Tibial nerve (tissue), 4 donors: Measurements from ENCODE around the gene DGKI. TPM values are rescaled to one million over a fixed set of nuclear protein-coding genes. Genes with fewer than 3 reads are reported as not detected.
A peak's percentile ranks its signal among the peaks of the same experiment; 100 is the strongest.

Experiments used
- DNase-seq, 2 donors: peaks; one replicate each; pipeline ENCODE4 v3.0.0-alpha.2; 2019; ENCODE audit warnings: low spot score in 2 of 2
- H3K27ac ChIP-seq, 4 donors: fragments of 200-600 bp; sonication (generic) in 3 of 4; one replicate each; pipeline ENCODE4 v1.5.1; 2017 to 2019; ENCODE audit warnings: mild to moderate bottlenecking in 1 of 4
- H3K27me3 ChIP-seq, 2 donors: fragments of 200-600 bp; sonication (generic) in 1 of 2; one replicate each; pipeline versions ENCODE4 v1.5.1 to v1.6.0; 2017 to 2019
- H3K36me3 ChIP-seq, 3 donors: fragments of 200-600 bp; sonication (generic); one replicate each; pipeline ENCODE4 v1.5.1; 2018 to 2019
- H3K4me1 ChIP-seq, 4 donors: fragments of 200-600 bp; sonication (generic) in 3 of 4; one replicate each; pipeline ENCODE4 v1.5.1; 2017 to 2019
- H3K4me3 ChIP-seq, 4 donors: fragments of 200-600 bp; sonication (generic) in 3 of 4; one replicate each; pipeline ENCODE4 v1.5.1; 2017 to 2019; ENCODE audit warnings: mild to moderate bottlenecking in 1 of 4, moderate library complexity in 1 of 4
- H3K9me3 ChIP-seq, 4 donors: fragments of 200-600 bp; sonication (generic) in 3 of 4; one replicate each; pipeline ENCODE4 v1.5.1; 2017 to 2019
- CTCF ChIP-seq, 5 experiments: fragments of 200-600 bp in 3 of 5; fragments of 450-650 bp in 2 of 5; sonication (generic) in 3 of 5; IDR thresholded peaks; one replicate each; pipeline ENCODE4 v1.5.1; 2016 to 2019; ENCODE audit warnings: antibody characterized with exemption in 5 of 5, mild to moderate bottlenecking in 3 of 5, moderate library complexity in 2 of 5
- EP300 ChIP-seq, 2 donors: sonication (generic); formaldehyde crosslinking; IDR thresholded peaks; one replicate each; pipeline ENCODE4 v1.6.1; 2017; ENCODE audit warnings: antibody characterized with exemption in 2 of 2, mild to moderate bottlenecking in 1 of 2
- POLR2A ChIP-seq, 2 donors: fragments of 450-650 bp; IDR thresholded peaks; one replicate each; pipeline ENCODE4 v1.6.1; 2017; ENCODE audit warnings: antibody characterized with exemption in 2 of 2, mild to moderate bottlenecking in 2 of 2, moderate library complexity in 2 of 2
- WGBS, 2 donors: methylation state at CpG; one replicate each; pipeline ENCODE4 v1.1.5; 2018; 5-methylcytosine and 5-hydroxymethylcytosine counted together
- total RNA-seq, 4 donors: library from RNA; depleted of rRNA; stranded (reverse); fragments of >200 nt; gene quantifications; one replicate each; pipeline ENCODE4 v1.1.0, GENCODE V29; 2016

The DGKI gene
- total RNA-seq, 4 donors from 2014 or later = 0.21 to 2.7 (median 1.7) TPM

- no peak for DNase-seq
- Histone ChIP-seq H3K27me3 (no peaks in the 10 kb centered on the region), H3K4me1 (peaks cover 0 to 23% (median 6%) of the 10 kb centered on the region in 4 donors), H3K9me3 (no peaks in the 10 kb centered on the region), H3K36me3 (no peaks in the 10 kb centered on the region), H3K4me3 (no peak overlapping the region), H3K27ac (no peak overlapping the region)
- TF ChIP-seq POLR2A (IDR thresholded peaks at IDR 0.05) (no peak), CTCF (IDR thresholded peaks at IDR 0.05) (no peak), EP300 (IDR thresholded peaks at IDR 0.05) (no peak)
- WGBS, 2 donors = 74 to 75% methylated on average over 2 of the region's 2 CpGs
Observed at GRCh38 chr7:137351941-137352340, 494.8 kb downstream of the DGKI start.

DNA sequence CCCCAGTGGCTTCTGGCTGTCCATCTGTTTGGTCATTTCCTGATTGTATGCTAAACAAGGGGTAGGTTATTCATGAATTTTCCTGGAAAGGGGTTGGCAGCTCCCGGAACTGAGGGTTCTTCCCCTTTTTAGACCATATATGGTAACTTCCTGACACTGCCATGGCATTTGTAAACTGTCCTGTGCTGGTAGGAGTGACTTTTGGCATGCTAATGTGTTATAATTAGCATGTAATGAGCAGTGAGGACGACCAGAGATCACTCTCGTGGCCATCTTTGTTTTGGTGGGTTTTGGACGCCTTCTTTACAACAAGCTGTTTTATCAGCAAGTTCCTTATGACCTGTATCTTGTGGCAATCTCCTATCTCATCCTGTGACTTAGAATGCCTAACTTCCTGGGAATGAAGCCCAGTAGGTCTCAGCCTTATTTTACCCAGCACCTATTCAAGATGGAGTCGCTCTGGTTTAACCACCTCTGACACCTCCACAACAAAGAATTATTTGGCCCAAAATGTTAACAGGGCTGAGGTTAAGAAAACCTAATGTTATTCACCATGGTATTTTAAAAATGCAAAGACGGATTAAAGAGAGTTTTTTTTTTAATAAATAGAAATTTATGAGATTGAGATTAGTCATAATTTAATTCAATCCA lies 500.9 kb downstream of the DGKI start:
- Histone ChIP-seq H3K27me3 (no peaks in the 10 kb centered on the region), H3K4me1 (peaks cover 0 to 20% (median 0%) of the 10 kb centered on the region in 4 donors), H3K9me3 (no peaks in the 10 kb centered on the region), H3K4me3 (no peak overlapping the region), H3K36me3 (no peaks in the 10 kb centered on the region), H3K27ac (no peak overlapping the region)
- DNase-seq = no peak
- 73 to 75% methylated on average over 6 of the region's 6 CpGs for WGBS, 2 donors
- no peak for TF ChIP-seq EP300 (IDR thresholded peaks at IDR 0.05)
- TF ChIP-seq CTCF (IDR thresholded peaks at IDR 0.05) = no peak
- TF ChIP-seq POLR2A (IDR thresholded peaks at IDR 0.05) = no peak

- H3K36me3 ChIP-seq = no peaks in the 10 kb centered on the region
- H3K4me1 ChIP-seq = peaks cover 0 to 33% (median 0%) of the 10 kb centered on the region in 4 donors
- peak within 1 kb of the TSS in 2 of 4 donors; percentile 71 to 75 for H3K27ac ChIP-seq
- H3K4me3 ChIP-seq = peak within 1 kb of the TSS; percentile 27 to 50 (median 43)
- 1% methylated on average over 23 of the region's 23 CpGs for WGBS, 2 donors
- H3K9me3 ChIP-seq = no peaks in the 10 kb centered on the region
- no peaks in the 10 kb centered on the region for H3K27me3 ChIP-seq
- peak in 1 of 2 donors; percentile 38 for TF ChIP-seq EP300 (IDR thresholded peaks at IDR 0.05)
- no peak for TF ChIP-seq POLR2A (IDR thresholded peaks at IDR 0.05)
- no peak for DNase-seq
Observed at GRCh38 chr7:137343281-137343841, 503.4 kb downstream of the DGKI start, which contains the start of gene PTN. PTN (minus strand) TSS chr7:137343733; CDS start chr7:137254973, 88,760 bp downstream.

DNA sequence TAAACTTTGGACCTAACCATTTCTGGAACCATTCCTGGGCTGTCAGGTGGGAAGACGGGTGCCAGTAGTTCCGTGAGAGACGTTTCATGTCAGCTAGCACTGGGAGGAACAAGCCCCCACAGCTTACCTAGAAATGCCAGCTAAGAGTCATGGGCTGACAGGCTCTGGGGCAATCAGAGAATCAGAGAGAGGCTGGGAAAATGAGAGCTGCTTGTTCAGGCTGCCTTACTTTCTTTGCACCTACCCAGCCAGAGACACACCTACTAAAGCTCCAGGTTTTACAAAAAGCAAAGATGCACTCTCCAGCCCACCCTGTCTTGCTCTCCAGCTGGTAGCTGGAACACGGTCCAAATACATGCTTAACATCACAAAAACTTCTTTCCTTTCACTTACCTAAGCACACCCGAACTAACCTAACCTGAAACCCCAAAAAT lies 503.9 kb downstream of the DGKI start:
- Histone ChIP-seq H3K27me3 (no peaks in the 10 kb centered on the region), H3K4me1 (peaks cover 0 to 33% (median 0%) of the 10 kb centered on the region in 4 donors), H3K27ac (peak overlapping the region in 2 of 4 donors; percentile 71 to 75), H3K4me3 (peak overlapping the region; percentile 27 to 50 (median 43)), H3K9me3 (no peaks in the 10 kb centered on the region), H3K36me3 (no peaks in the 10 kb centered on the region)
- TF ChIP-seq POLR2A (IDR thresholded peaks at IDR 0.05) (no peak), CTCF (IDR thresholded peaks at IDR 0.05) (no peak), EP300 (IDR thresholded peaks at IDR 0.05) (no peak)
- no peak for DNase-seq
- WGBS, 2 donors = 26% methylated on average over 5 of the region's 5 CpGs

DNA sequence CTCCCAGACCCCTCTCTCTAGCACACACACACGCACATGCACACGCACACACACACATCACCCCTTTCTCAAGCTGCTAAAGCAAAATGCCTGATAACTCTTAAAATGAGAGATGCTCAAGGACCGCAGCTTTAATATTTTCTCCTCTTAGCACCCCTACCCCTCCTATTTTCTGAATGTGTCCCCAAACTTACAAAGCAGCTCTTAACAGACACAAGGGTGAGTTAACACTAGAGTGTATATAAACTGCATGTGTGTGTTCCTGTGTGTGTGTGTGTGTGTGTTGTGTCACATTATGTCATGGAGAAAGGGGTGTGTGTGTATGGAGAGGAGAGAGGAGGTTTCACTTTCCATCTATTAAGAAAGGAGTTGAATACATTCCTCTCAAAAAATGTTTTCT lies 504.5 kb downstream of the DGKI start:
- peaks cover 0 to 33% (median 0%) of the 10 kb centered on the region in 4 donors for H3K4me1 ChIP-seq
- 47 to 65% methylated on average over 3 of the region's 3 CpGs for WGBS, 2 donors
- TF ChIP-seq EP300 (IDR thresholded peaks at IDR 0.05) (no peak), POLR2A (IDR thresholded peaks at IDR 0.05) (no peak), CTCF (IDR thresholded peaks at IDR 0.05) (no peak)
- no peaks in the 10 kb centered on the region for H3K36me3 ChIP-seq
- no peaks in the 10 kb centered on the region for H3K27me3 ChIP-seq
- peak overlapping the region in 2 of 4 donors; percentile 39 to 71 for H3K27ac ChIP-seq
- H3K9me3 ChIP-seq = no peaks in the 10 kb centered on the region
- no peak for DNase-seq
- no peak overlapping the region for H3K4me3 ChIP-seq
